ENCODE measurements around the gene ZDHHC20. TPM values are rescaled to one million over a fixed set of nuclear protein-coding genes. Genes with fewer than 3 reads are reported as not detected.

The ZDHHC20 gene
- polyA plus RNA-seq, 2 of the 4 experiments (the other 2 are of a cell fraction) = 26.9 to 57.0 TPM

- TF ChIP-seq ESRRA (IDR thresholded peaks at IDR 0.05; ENCODE audit: borderline replicate concordance, low read length) (no peak), MAFK (IDR thresholded peaks at IDR 0.05; ENCODE audit: partially characterized antibody) (no peak), CEBPB (IDR thresholded peaks at IDR 0.05) (no peak), HOXB13 (CRISPR knock-in tag; IDR thresholded peaks at IDR 0.05; ENCODE audit: low read depth) (no peak), USF2 (IDR thresholded peaks at IDR 0.05) (no peak), GATA3 (IDR thresholded peaks at IDR 0.05; ENCODE audit: borderline replicate concordance) (no peak), CBX2 (IDR thresholded peaks at IDR 0.05; ENCODE audit: borderline replicate concordance, low read depth) (no peak), CHD4 (IDR thresholded peaks at IDR 0.05; ENCODE audit: borderline replicate concordance) (no peak), BCL3 (IDR thresholded peaks at IDR 0.05) (no peak), RARB (CRISPR knock-in tag; IDR thresholded peaks at IDR 0.05) (no peak), HEYL (CRISPR knock-in tag; IDR thresholded peaks at IDR 0.05) (no peak), POLR2AphosphoS2 (conservative IDR thresholded peaks at IDR 0.05; ENCODE audit: low read length) (no peak), HOXB5 (CRISPR knock-in tag; IDR thresholded peaks at IDR 0.05) (no peak), RFX5 (IDR thresholded peaks at IDR 0.05) (no peak)
These were observed 116.2 kb downstream of the ZDHHC20 start (continued) for GRCh38 chr13:21342699-21343442.

GRCh38 chr13:21341637-21342422 is 117.3 kb downstream of the ZDHHC20 start:
- WGBS (ENCODE audit: missing lambda C conversion rate) = 78% methylated on average over 16 of the region's 19 CpGs
- Histone ChIP-seq H3K4me1 (no peaks in the 10 kb centered on the region), H3K4me2 (no peak overlapping the region), H3K9me3 (no peaks in the 10 kb centered on the region), H3K27ac (no peak overlapping the region), H3K4me3 (no peak overlapping the region)
- DNase-seq (ENCODE audit: low read depth in 1 of 2, low spot score in 1 of 2) (no peak), FAIRE-seq (no peak), ATAC-seq (no peak)
- TF ChIP-seq HOXB13 (CRISPR knock-in tag; IDR thresholded peaks at IDR 0.05; ENCODE audit: low read depth) (no peak), ATOH8 (CRISPR knock-in tag; IDR thresholded peaks at IDR 0.05; ENCODE audit: low read depth) (no peak), EP300 (IDR thresholded peaks at IDR 0.05) (no peak), HEYL (CRISPR knock-in tag; IDR thresholded peaks at IDR 0.05) (no peak), BCL3 (IDR thresholded peaks at IDR 0.05) (no peak), HDAC2 (IDR thresholded peaks at IDR 0.05) (no peak), HOXB5 (CRISPR knock-in tag; IDR thresholded peaks at IDR 0.05) (no peak), NFE2L2 (conservative IDR thresholded peaks at IDR 0.05; ENCODE audit: low read length) (no peak), NPAS2 (CRISPR knock-in tag; IDR thresholded peaks at IDR 0.05; ENCODE audit: borderline replicate concordance) (no peak), BHLHE40 (IDR thresholded peaks at IDR 0.05; ENCODE audit: low read depth, low read length) (no peak), ZFP36 (IDR thresholded peaks at IDR 0.05; ENCODE audit: borderline replicate concordance, partially characterized antibody) (no peak), PBX3 (IDR thresholded peaks at IDR 0.05) (no peak), EHMT2 (IDR thresholded peaks at IDR 0.05; ENCODE audit: low read depth) (no peak), RNF2 (IDR thresholded peaks at IDR 0.05; ENCODE audit: borderline replicate concordance, low read depth) (no peak), MAZ (IDR thresholded peaks at IDR 0.05; ENCODE audit: borderline replicate concordance, low read depth, low read length) (no peak), E2F6 (IDR thresholded peaks at IDR 0.05; ENCODE audit: borderline replicate concordance, low read depth) (no peak), TFCP2L1 (CRISPR knock-in tag; IDR thresholded peaks at IDR 0.05) (no peak)
- POLR2A ChIA-PET = no interaction called here
- CTCF ChIA-PET = no interaction called here

All from A549 (cell line).